GM18498 (cell line): ENCODE data around the gene DOCK8.
"Not testable (repeated sequence)": the region's sequence is repeated elsewhere in the genome, so short reads cannot be mapped to it uniquely, and the experiment has no call there.

Experiments
- ATAC-seq: cut with Tn5 transposase; IDR thresholded peaks from one replicate; pipeline ENCODE4 v1.9.1; 2021; ENCODE audit warnings: mild to moderate bottlenecking, moderate library complexity; ENCODE audit not compliant: unreplicated experiment

The DOCK8 gene

GRCh38 chr9:214648-215493 is at the start of gene DOCK8:
Gene DOCK8, plus strand, starts transcription at chr9:214865. Its CDS starts 112 bp downstream, at chr9:214977.
- peak; percentile 88 for ATAC-seq

- not testable (repeated sequence) for ATAC-seq
These were observed 44.9 kb upstream of the DOCK8 start for GRCh38 chr9:169757-170156.

- not testable (repeated sequence) for ATAC-seq
These were observed 36.4 kb upstream of the DOCK8 start for GRCh38 chr9:178140-178825.

GRCh38 chr9:178970-179383 is 35.7 kb upstream of the DOCK8 start, which contains the start of gene ZNG1A:
Gene ZNG1A, minus strand, starts transcription at chr9:179056. Its CDS starts 87 bp downstream, at chr9:178969.
- not testable (repeated sequence) for ATAC-seq

- ATAC-seq: not testable (repeated sequence)
These were observed 15.1 kb upstream of the DOCK8 start for GRCh38 chr9:199601-200000.

GRCh38 chr9:206481-206880 is 8.2 kb upstream of the DOCK8 start:
- no peak for ATAC-seq

- ATAC-seq: no peak
These were observed 5.4 kb upstream of the DOCK8 start for GRCh38 chr9:209143-209758.

GRCh38 chr9:211036-211435 is 3.6 kb upstream of the DOCK8 start:
- ATAC-seq: no peak

GRCh38 chr9:211557-211956 is 3.1 kb upstream of the DOCK8 start:
- no peak for ATAC-seq

GRCh38 chr9:212297-212696 is 2.4 kb upstream of the DOCK8 start:
- no peak for ATAC-seq

GRCh38 chr9:213901-214300 is 764 bp upstream of the DOCK8 start:
- ATAC-seq: not testable (repeated sequence)

GRCh38 chr9:214351-214647 is 366 bp upstream of the DOCK8 start:
- no peak for ATAC-seq

- ATAC-seq: no peak
These were observed 1.0 kb downstream of the DOCK8 start for GRCh38 chr9:215631-216155.

- no peak for ATAC-seq
These were observed 2.2 kb downstream of the DOCK8 start for GRCh38 chr9:216866-217265.

- ATAC-seq: no peak
These were observed 3.3 kb downstream of the DOCK8 start for GRCh38 chr9:217950-218349.

- ATAC-seq: not testable (repeated sequence)
These were observed 4.4 kb downstream of the DOCK8 start for GRCh38 chr9:219036-219435.

GRCh38 chr9:219670-220365 is 5.2 kb downstream of the DOCK8 start:
- ATAC-seq: no peak

GRCh38 chr9:221989-222776 is 7.5 kb downstream of the DOCK8 start:
- no peak for ATAC-seq

GRCh38 chr9:223152-223551 is 8.5 kb downstream of the DOCK8 start:
- no peak for ATAC-seq

- ATAC-seq: no peak
These were observed 9.4 kb downstream of the DOCK8 start for GRCh38 chr9:224026-224425.
